Activated CD4-positive, alpha-beta T cell treated with anti-CD3 and anti-CD28 coated beads, Interleukin-2, amount 50 U/mL, for 1 hour (primary cell): ENCODE data around the gene DBP.

ENCODE experiments used
- DNase-seq: peaks from one replicate; pipeline ENCODE4 v3.0.0-alpha.2; 2020

Gene DBP

GRCh38 chr19:48609571-48610108 lies 27.5 kb downstream of the DBP start:
- no peak for DNase-seq

- peak; percentile 49 for DNase-seq
Measured at GRCh38 chr19:48608798-48609263, 28.3 kb downstream of the DBP start.

- DNase-seq = no peak
Measured at GRCh38 chr19:48607359-48607755, 29.8 kb downstream of the DBP start.

- no peak for DNase-seq
Measured at GRCh38 chr19:48606463-48607358, 30.5 kb downstream of the DBP start, which contains the start of gene SPACA4. Gene SPACA4, plus strand, starts transcription at chr19:48606742. Its CDS starts 237 bp downstream, at chr19:48606979.

GRCh38 chr19:48603850-48604249 lies 33.3 kb downstream of the DBP start:
- DNase-seq = no peak

- DNase-seq = no peak
Measured at GRCh38 chr19:48603449-48603848, 33.7 kb downstream of the DBP start.

- DNase-seq = no peak
Measured at GRCh38 chr19:48603001-48603400, 34.2 kb downstream of the DBP start.

- no peak for DNase-seq
Measured at GRCh38 chr19:48600679-48601417, 36.3 kb downstream of the DBP start.

GRCh38 chr19:48598996-48599700 lies 38.0 kb downstream of the DBP start:
- no peak for DNase-seq

- DNase-seq = peak; percentile 51
Measured at GRCh38 chr19:48596679-48597465, 40.3 kb downstream of the DBP start.

GRCh38 chr19:48596237-48596636 lies 40.9 kb downstream of the DBP start:
- DNase-seq = no peak

GRCh38 chr19:48595833-48596232 lies 41.3 kb downstream of the DBP start:
- no peak for DNase-seq

GRCh38 chr19:48595171-48595570 lies 42.0 kb downstream of the DBP start:
- no peak for DNase-seq

GRCh38 chr19:48591021-48591420 lies 46.2 kb downstream of the DBP start:
- no peak for DNase-seq

- peak; percentile 91 for DNase-seq
Measured at GRCh38 chr19:48588670-48589401, 48.3 kb downstream of the DBP start.

GRCh38 chr19:48587387-48587786 lies 49.8 kb downstream of the DBP start:
- no peak for DNase-seq

GRCh38 chr19:48582168-48582567 lies 55.0 kb downstream of the DBP start:
- no peak for DNase-seq
